Caco-2 (cell line): ENCODE results near the gene STMP1. TPM values are rescaled to one million over a fixed set of nuclear protein-coding genes. Genes with fewer than 3 reads are reported as not detected.

Experiments
- BruUV-seq: library from RNA; stranded (reverse); fragments of 400-500 nt; replicated peaks from 2 replicates; lab custom pipeline; 2021; lab: Mats Ljungman, UMichigan
- CTCF ChIA-PET: fragments of 300-600 bp; sonication (Branson Sonifier 250); formaldehyde crosslinking; loops from one replicate; lab custom pipeline; 2022; ENCODE audit warnings: antibody characterized with exemption; lab: Charles Lee
- POLR2A ChIA-PET: fragments of 300-600 bp; sonication (Branson Sonifier 250); formaldehyde crosslinking; loops from one replicate; lab custom pipeline; 2022; ENCODE audit warnings: antibody characterized with exemption; lab: Charles Lee
- DNase-seq, 2 experiments: peaks; one replicate each; pipeline versions ENCODE4 v3.0.0 to v3.0.0-alpha.2; 2020 to 2022
- H3K27me3 ChIP-seq: replicated peaks from 2 replicates; pipeline ENCODE4 v1.6.0; 2011; ENCODE audit warnings: low read length; ENCODE audit not compliant: control insufficient read depth, insufficient read depth
- H3K36me3 ChIP-seq: 2 replicates; pipeline ENCODE4 v1.5.1; 2011; ENCODE audit warnings: low read length; ENCODE audit not compliant: control insufficient read depth, insufficient read depth
- H3K4me1 ChIP-seq: fragments of 250-450 bp; sonication (Bioruptor Pico); 2 replicates; pipeline ENCODE4 v1.5.1; 2020; ENCODE audit warnings: mild to moderate bottlenecking
- H3K4me3 ChIP-seq: 2 replicates; pipeline ENCODE4 v1.5.1; 2011; ENCODE audit warnings: low read depth, mild to moderate bottlenecking, control low read depth, low read length
- H3K9me3 ChIP-seq: fragments of 250-450 bp; sonication (Bioruptor Pico); 2 replicates; pipeline ENCODE4 v1.5.1; 2020; ENCODE audit warnings: mild to moderate bottlenecking, moderate library complexity
- H3K27ac Mint-ChIP-seq: one replicate; pipeline ENCODE4 v1.8.0; 2022; ENCODE audit warnings: mixed read lengths; ENCODE audit not compliant: unreplicated experiment
- H3K27me3 Mint-ChIP-seq: one replicate; pipeline ENCODE4 v1.8.0; 2022; ENCODE audit warnings: mixed read lengths; ENCODE audit not compliant: insufficient read depth, unreplicated experiment
- H3K36me3 Mint-ChIP-seq: one replicate; pipeline ENCODE4 v1.8.0; 2022; ENCODE audit warnings: mild to moderate bottlenecking, mixed read lengths; ENCODE audit not compliant: insufficient read depth, unreplicated experiment
- H3K4me1 Mint-ChIP-seq: one replicate; pipeline ENCODE4 v1.8.0; 2022; ENCODE audit warnings: low read depth, mixed read lengths; ENCODE audit not compliant: unreplicated experiment
- H3K4me3 Mint-ChIP-seq: one replicate; pipeline ENCODE4 v1.8.0; 2022; ENCODE audit warnings: mild to moderate bottlenecking, moderate library complexity, mixed read lengths; ENCODE audit not compliant: unreplicated experiment
- H3K9me3 Mint-ChIP-seq: one replicate; pipeline ENCODE4 v1.8.0; 2022; ENCODE audit warnings: mixed read lengths; ENCODE audit not compliant: unreplicated experiment
- intact Hi-C: fragments of 100-400 bp; cut with micrococcal nuclease; formaldehyde crosslinking; loops from one replicate; pipeline ENCODE4 v1.10.0; 2022; ENCODE audit not compliant: unreplicated experiment
- total RNA-seq: library from RNA; stranded (reverse); gene quantifications from 2 replicates; pipeline ENCODE4 v1.2.3, GENCODE V29; 2022
- TF ChIP-seq, protein P1 (sequence below), 2 experiments: fragments of 200-600 bp in 1 of 2; IDR thresholded peaks; 1 replicate in 1 of 2; 2 replicates in 1 of 2; pipeline versions ENCODE4 v1.5.1 to v1.8.0; 2011 to 2022; ENCODE audit warnings: antibody characterized with exemption in 1 of 2, control low read depth in 1 of 2, inconsistent platforms in 1 of 2, low read depth in 1 of 2, low read length in 1 of 2, mild to moderate bottlenecking in 1 of 2, moderate library complexity in 1 of 2; ENCODE audit not compliant: insufficient read depth in 1 of 2, severe bottlenecking in 1 of 2, unreplicated experiment in 1 of 2

The STMP1 gene
- total RNA-seq, 1 experiment from 2014 or later, result 21.5 TPM

DNA sequence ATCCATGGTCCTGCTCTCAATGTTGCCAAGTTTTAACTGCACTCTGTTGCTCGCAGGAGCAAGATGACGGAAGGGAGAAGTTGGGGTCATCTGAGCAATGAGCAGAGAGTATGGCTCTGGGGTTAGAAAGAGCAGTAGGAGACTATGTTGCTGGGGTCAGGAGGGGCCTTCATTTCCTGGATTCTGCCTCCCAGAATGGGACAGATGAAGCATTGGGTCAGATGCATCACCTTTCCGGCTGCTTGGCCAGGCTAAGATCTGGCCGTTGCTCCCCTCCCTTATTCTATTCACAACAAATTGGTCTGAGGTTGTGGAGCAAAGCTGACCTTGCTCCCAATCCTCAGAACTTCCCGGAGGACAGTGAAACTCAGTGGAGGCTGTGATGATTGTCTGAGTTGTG, 22.4 kb downstream of the STMP1 start:
- Mint-ChIP-seq H3K4me3 (no peak overlapping the region), H3K36me3 (no peaks in the 10 kb centered on the region), H3K9me3 (no peaks in the 10 kb centered on the region), H3K4me1 (no peaks in the 10 kb centered on the region), H3K27me3 (no peaks in the 10 kb centered on the region), H3K27ac (no peak overlapping the region)
- no peaks in the 10 kb centered on the region for H3K9me3 ChIP-seq
- DNase-seq, result no peak
- no peaks in the 10 kb centered on the region; the same call in 1 of the 2 replicates for H3K36me3 ChIP-seq
- H3K4me1 ChIP-seq, result no peaks in the 10 kb centered on the region
- CTCF ChIA-PET, result interaction anchor here (0.9 to 1.0 kb wide), 2 partner anchors 12 to 15 kb away, joined by 3 read pairs; no protein-coding TSS in a partner anchor
- no peak overlapping the region for H3K4me3 ChIP-seq
- TF ChIP-seq, protein P1, sequence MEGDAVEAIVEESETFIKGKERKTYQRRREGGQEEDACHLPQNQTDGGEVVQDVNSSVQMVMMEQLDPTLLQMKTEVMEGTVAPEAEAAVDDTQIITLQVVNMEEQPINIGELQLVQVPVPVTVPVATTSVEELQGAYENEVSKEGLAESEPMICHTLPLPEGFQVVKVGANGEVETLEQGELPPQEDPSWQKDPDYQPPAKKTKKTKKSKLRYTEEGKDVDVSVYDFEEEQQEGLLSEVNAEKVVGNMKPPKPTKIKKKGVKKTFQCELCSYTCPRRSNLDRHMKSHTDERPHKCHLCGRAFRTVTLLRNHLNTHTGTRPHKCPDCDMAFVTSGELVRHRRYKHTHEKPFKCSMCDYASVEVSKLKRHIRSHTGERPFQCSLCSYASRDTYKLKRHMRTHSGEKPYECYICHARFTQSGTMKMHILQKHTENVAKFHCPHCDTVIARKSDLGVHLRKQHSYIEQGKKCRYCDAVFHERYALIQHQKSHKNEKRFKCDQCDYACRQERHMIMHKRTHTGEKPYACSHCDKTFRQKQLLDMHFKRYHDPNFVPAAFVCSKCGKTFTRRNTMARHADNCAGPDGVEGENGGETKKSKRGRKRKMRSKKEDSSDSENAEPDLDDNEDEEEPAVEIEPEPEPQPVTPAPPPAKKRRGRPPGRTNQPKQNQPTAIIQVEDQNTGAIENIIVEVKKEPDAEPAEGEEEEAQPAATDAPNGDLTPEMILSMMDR (IDR thresholded peaks at IDR 0.05; ENCODE audit: insufficient read depth in 1 of 2, low read depth in 1 of 2, low read length in 1 of 2, severe bottlenecking in 1 of 2, unreplicated experiment in 1 of 2), result no peak
- H3K27me3 ChIP-seq, result no peaks in the 10 kb centered on the region
- intact Hi-C loops, result no loop called here
- BruUV-seq, result no TSS peak
- POLR2A ChIA-PET, result no interaction called here

DNA sequence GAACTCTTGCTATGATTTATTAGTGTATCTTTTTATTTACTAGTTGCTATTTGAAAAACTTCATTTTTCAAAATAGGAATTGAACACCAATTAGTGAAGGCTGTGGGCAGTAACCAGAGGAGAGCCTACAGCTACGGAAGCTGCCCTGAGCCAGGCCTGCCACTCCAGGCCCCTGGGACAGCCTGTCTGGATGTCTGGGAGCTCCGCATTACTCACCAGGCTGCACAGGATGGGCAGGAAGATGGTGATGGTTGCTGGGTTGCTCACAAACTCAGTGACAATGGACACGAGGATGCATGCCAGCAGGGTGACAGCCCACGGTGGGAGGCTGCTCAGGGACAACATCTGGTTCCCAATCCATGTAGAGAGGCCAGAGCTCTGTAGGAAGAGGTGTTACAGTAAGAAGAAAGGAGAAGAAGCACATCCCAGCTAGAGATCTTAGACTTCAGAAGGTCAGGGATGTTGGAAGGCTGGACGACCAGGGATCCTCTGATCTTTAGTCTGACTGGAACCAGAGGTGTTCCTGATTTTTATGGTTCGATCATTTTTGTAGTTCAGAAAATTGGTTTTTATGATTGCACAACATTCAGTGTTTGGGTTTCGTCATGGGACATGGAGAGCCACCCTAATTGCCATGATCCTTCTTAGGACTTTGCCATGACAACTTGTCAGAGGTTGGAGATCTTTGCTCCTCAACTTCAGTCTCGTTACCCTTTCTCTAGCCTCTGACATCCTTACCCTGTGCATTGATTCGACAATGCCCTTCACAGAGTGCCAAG, 23.2 kb downstream of the STMP1 start:
- TF ChIP-seq, protein P1 (IDR thresholded peaks at IDR 0.05; ENCODE audit: insufficient read depth in 1 of 2, low read depth in 1 of 2, low read length in 1 of 2, severe bottlenecking in 1 of 2, unreplicated experiment in 1 of 2), result no peak
- H3K36me3 ChIP-seq, result no peaks in the 10 kb centered on the region; the same call in 1 of the 2 replicates
- H3K27ac Mint-ChIP-seq, result no peak overlapping the region
- no peaks in the 10 kb centered on the region for H3K27me3 ChIP-seq
- ChIA-PET CTCF (interaction anchor here (0.9 to 1.0 kb wide), 2 partner anchors 13 to 15 kb away, joined by 3 read pairs; no protein-coding TSS in a partner anchor), POLR2A (no interaction called here)
- DNase-seq, result no peak
- H3K27me3 Mint-ChIP-seq, result no peaks in the 10 kb centered on the region
- H3K4me3 ChIP-seq, result no peak overlapping the region
- H3K36me3 Mint-ChIP-seq, result no peaks in the 10 kb centered on the region
- no peaks in the 10 kb centered on the region for H3K4me1 Mint-ChIP-seq
- no peaks in the 10 kb centered on the region for H3K9me3 Mint-ChIP-seq
- intact Hi-C loops, result no loop called here
- no TSS peak for BruUV-seq
- no peaks in the 10 kb centered on the region for H3K4me1 ChIP-seq
- H3K9me3 ChIP-seq, result no peaks in the 10 kb centered on the region
- H3K4me3 Mint-ChIP-seq, result no peak overlapping the region

DNA sequence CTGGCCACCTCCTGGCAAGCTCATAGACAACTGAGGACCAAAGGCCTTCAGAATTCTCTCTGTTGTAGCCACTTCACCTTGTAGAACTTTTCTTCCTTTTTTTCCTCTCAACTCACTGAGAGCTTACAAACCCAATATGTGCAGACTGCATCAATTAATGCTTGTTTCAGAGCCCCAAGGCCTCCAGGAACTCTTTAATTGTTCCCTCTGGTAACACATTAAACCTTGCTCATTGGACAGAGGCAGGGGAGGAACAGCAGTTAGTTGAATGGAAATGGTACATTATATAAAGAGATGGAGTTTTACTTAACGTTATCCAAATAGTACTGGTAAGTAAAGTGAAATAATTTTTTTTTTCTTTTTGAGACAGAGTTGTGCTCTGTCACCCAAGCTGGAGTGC, 25.2 kb downstream of the STMP1 start:
- BruUV-seq, result no TSS peak
- POLR2A ChIA-PET, result no interaction called here
- Histone ChIP-seq H3K4me3 (no peak overlapping the region), H3K27me3 (no peaks in the 10 kb centered on the region), H3K9me3 (no peaks in the 10 kb centered on the region), H3K36me3 (no peaks in the 10 kb centered on the region; the same call in 1 of the 2 replicates), H3K4me1 (no peaks in the 10 kb centered on the region)
- CTCF ChIA-PET, result no interaction called here
- TF ChIP-seq, protein P1 (IDR thresholded peaks at IDR 0.05; ENCODE audit: insufficient read depth in 1 of 2, low read depth in 1 of 2, low read length in 1 of 2, severe bottlenecking in 1 of 2, unreplicated experiment in 1 of 2), result no peak
- no peaks in the 10 kb centered on the region for H3K27me3 Mint-ChIP-seq
- no peak overlapping the region for H3K4me3 Mint-ChIP-seq
- H3K9me3 Mint-ChIP-seq, result no peaks in the 10 kb centered on the region
- no peak for DNase-seq
- H3K4me1 Mint-ChIP-seq, result no peaks in the 10 kb centered on the region
- intact Hi-C loops, result no loop called here
- H3K36me3 Mint-ChIP-seq, result no peaks in the 10 kb centered on the region
- H3K27ac Mint-ChIP-seq, result no peak overlapping the region
